Gastrocnemius medialis (tissue), 4 donors: ENCODE results near the gene DIAPH1.

ENCODE experiments used
- CTCF ChIP-seq, 5 experiments: fragments of 450-650 bp in 3 of 5; fragments of 200-600 bp in 2 of 5; sonication (generic) in 2 of 5; IDR thresholded peaks in 4 of 5; conservative IDR thresholded peaks in 1 of 5; 1 replicate in 4 of 5; 2 replicates in 1 of 5; pipeline ENCODE4 v1.5.1; 2016 to 2019; ENCODE audit warnings: antibody characterized with exemption in 5 of 5, mild to moderate bottlenecking in 3 of 5, moderate library complexity in 3 of 5
- POLR2A ChIP-seq, 2 donors: fragments of 450-650 bp; IDR thresholded peaks; one replicate each; pipeline ENCODE4 v1.6.1; 2017; ENCODE audit warnings: antibody characterized with exemption in 2 of 2, mild to moderate bottlenecking in 2 of 2, moderate library complexity in 2 of 2

- TF ChIP-seq POLR2A (IDR thresholded peaks at IDR 0.05) (no peak), CTCF (IDR thresholded peaks at IDR 0.05 in 4 of 5, conservative IDR thresholded peaks at IDR 0.05 in 1 of 5) (no peak)
Observed at GRCh38 chr5:141605523-141606277, 13.1 kb downstream of the DIAPH1 start.
